Raji (cell line): Measurements from ENCODE around the gene PRR35.

ENCODE experiments used
- POLR2A ChIP-seq: IDR thresholded peaks from 2 replicates; pipeline ENCODE4 v1.6.1; 2011; ENCODE audit warnings: low read depth, low read length, control low read depth; ENCODE audit not compliant: insufficient read depth

PRR35 gene

GRCh38 chr16:563072-563644 is 3.0 kb downstream of the PRR35 start:
- no peak for TF ChIP-seq POLR2A

DNA sequence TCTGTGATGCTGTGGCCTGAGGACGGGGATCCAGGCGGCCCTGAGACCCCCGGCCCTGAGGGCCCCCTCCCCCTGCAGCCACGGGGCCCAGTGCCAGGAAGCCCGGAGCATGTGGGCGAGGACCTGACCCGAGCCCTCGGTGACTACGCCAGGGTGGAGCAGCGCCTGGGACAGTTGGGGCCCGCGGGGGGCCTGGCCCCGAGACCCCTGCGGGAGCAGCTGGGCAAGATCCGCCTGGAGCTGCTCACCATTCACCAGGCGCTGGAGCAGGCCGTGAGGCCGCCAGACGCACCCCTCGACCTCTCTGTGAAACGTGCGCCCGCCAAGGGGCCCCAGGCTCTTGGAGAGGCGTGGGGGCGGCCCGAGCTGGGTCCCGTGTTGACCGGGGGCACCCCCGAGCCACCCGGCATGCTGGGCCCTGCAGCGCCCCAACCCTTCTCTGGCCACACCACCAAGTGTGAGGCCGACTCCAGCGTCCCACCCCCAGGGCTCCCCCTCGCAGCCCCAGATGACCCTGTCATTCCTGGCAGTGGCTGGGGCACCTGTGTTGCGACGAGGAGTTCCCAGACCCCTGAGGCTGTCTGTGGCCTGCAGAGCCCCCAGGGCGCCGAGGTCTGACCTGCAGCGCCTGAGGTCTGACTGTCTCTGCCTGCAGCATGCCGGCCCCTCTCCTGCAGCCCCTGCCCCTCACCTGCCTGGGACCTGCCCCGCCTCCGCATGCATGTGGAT is 4.7 kb downstream of the PRR35 start:
- no peak for TF ChIP-seq POLR2A

DNA sequence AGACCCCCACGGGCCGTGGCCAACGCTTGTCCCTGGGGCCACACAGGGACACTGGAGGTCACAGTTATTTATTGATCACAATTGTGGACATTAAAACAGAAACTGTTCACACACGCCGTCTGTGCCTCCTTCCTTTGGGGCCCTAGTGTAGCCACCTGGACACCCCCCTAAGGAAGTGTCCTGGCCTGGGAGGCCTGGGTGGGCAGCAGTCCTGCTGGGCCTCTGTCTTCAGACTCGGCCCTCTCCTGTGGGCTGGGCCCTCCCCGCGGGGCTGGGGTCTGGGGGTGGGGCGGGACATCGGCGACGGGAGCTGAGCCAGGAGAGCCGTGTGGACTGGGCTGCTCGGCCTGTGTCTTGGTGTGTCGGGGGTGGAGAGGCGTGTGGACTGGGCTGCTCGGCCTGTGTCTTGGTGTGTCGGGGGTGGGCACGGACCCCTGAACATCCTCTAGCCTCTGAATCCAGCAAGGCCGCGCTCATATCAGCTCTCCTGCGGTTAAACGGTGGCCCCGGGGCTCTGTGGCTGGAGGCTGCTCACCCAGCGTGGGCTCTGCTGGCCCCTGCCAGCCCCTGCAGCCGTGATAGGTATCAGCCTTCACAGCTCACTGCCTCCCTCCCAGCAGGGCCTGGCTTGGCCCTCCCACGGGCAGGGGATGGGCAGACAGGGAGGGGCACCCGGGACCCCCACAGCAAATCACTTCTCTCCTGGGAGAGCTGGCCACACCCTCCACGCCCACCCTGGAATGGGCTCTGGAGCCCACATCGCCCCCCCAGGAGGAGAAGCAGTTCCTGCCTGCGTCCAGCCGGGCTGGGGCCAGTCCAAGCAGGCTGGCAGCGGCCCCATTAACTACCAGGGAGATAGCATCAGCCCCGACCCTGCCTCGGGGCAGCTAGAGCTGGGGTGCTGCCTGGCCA is 5.5 kb downstream of the PRR35 start:
- no peak for TF ChIP-seq POLR2A

DNA sequence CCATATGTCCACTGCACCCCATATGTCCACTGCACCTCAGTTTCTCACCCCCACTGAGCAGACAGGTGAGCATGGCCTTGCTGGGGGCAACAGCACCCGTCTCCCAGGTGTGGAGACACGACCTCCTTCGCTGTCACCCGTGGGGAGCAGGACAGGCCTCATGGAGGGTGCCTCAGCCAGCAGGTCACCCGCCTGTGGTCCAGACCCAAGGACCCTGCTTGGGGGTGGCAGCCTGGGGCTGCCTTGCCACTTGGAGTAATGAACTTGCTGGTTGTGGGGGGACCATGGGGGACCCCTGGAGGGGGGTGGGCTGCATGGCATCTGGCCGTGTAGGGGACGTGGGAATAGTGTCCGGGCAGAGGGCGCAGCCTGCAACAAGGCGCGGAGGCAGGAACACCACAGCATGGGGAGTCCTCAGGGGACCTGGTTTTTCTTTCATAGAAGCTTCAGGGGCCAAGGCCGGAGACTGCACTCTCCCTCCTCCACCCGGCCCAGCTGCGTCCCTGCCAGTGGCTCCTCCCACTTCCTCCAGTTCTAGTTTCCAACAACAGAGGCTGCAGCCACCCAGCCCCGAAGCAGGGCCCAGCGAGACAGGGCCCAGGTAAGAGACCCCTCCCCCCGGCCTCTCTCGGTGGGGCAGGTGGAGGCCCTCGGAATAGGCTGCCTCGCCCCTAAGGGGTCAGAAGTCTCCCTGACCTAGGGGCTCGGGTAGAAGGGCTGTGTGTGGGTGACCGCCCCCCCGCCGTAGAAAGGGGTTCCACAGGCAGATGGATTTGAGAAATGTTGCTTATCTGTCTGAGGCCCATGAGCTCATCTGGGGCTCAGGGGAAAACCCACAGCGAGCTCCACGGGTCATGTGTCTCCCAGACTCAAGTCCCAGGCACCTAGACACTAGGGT is 6.5 kb downstream of the PRR35 start, which contains the start of gene NHLRC4:
NHLRC4 (plus strand) TSS at position 531 of the 898 bp plus-strand sequence. CDS start 1,043 bp downstream, outside the sequence.
- TF ChIP-seq POLR2A: peak; percentile 43

DNA sequence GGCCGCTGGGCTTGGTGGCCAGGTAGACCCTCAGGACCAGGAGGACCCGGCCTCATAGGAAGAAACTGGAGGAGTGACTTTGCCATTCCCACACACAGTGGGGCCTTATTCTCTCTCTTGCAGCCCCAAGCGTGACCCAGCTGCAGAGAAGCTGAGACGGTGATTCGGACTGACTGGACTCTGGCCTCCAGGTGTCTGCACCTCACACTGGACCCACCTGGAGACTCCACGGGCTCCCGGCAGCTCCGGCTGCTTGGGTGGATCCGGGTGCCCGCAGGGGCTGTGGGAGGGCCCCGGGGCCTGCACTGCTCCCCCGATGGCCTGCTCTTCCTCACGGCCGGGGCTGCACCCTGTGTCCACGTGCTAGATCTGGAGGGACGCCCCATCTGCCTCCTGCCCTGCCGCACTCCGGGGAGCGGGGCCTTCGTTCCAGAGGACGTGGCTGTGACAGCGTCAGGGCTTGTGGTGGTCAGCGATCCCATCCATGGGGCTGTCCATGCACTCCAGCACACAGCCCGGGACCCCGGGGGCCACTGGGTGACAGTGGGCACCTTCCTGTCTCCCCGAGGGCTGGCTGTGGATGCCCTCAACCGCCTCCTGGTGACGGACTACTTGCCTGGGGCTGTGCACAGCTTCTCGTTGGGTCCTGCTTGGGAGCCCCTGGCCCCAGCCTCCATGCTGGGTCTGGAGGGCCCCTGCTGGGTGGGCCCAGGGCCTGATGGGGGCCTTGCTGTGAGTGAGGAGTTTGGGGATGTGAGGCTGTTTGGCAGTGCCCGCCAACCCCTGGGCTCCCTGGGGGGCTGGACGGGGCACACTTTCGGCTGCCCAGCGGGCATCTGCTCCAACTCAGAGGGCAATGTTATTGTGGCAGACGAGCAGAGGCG is 7.4 kb downstream of the PRR35 start:
- no peak for TF ChIP-seq POLR2A

DNA sequence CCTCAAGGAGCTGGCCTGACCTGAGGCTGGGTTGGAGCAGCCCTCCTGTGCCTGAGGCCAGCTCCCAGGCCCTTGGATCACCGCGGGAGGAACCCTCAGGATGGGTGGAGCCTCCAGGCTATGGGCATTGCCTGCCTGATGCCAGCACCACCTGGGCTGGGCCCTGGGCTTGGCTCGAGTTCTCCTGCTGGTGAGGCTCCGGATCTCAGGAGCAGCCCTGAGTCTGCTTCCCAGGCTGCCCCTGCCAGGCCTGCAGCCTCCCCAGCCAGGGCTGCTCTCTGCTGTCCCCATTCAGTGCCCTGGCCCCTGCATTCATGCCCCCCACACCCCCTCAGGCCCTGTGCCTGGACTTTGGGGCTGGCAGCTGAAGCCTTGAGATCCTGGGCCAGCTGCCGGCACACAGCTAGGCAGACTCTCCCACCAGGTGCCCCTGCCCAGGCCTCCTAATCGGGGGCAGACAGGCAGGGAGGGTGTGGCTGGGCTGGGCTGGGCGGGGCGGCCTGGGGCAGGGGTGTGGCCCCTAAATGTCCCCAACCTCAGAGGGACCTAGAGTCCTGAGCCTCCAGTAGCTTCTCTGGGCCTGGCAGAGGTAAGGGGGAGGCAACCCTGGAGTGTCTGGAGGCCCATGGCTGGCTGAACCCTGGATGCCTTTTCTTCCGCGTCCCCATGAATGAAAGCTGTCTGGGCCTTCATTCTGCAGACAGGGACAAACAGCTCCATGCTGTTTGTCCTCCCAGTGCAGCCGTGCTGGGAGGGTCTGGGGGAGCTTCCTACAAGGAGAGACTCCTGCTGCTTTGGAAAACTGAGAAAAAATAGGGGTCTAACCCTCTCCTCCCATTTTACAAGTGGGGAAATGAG is 8.4 kb downstream of the PRR35 start:
- TF ChIP-seq POLR2A: no peak

DNA sequence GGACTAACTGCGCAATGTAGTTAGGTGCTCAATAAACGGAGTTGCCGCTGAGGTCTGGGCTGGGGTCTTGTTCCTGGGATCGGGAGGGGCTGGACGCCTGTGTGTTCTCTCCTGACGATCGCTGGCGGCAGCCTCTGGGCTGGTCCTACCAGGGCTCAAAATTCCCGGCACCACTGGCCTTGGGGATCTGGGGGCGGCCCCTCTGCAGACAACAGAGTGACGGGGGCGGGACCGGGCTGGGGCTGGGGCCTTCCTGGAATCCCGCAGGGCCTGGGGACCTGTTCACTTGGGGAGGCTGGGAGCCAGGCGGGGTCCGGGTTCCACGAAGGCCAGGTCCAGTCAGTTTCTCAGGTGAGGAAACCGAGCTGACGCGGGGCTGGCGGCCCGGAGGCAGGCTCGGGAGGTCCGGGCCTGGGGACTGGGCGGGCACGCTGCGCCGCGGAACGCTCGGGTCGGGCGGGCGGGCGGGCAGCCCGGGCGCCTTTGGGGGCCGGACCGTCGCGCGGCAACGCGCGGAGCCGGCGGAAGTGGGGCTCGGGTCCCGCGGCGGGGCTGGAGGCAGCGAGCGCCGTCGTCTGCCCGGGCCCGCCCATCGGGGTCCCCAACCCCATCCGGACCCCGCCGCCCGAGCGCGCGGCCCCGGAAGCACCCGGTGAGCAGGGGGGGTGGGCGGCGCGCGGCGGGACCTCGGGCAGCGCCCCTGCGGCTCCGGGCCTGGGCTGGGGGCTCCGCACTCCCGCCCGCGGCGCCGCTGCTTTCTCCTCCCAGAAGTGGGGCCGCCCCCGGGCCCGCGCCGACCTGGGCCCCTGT is 9.5 kb downstream of the PRR35 start, which contains the start of gene PIGQ:
PIGQ (plus strand) TSS at position 524 of the 810 bp plus-strand sequence. CDS start 4,107 bp downstream, outside the sequence.
- peak; percentile 67; the same call in 1 of the 2 replicates for TF ChIP-seq POLR2A

DNA sequence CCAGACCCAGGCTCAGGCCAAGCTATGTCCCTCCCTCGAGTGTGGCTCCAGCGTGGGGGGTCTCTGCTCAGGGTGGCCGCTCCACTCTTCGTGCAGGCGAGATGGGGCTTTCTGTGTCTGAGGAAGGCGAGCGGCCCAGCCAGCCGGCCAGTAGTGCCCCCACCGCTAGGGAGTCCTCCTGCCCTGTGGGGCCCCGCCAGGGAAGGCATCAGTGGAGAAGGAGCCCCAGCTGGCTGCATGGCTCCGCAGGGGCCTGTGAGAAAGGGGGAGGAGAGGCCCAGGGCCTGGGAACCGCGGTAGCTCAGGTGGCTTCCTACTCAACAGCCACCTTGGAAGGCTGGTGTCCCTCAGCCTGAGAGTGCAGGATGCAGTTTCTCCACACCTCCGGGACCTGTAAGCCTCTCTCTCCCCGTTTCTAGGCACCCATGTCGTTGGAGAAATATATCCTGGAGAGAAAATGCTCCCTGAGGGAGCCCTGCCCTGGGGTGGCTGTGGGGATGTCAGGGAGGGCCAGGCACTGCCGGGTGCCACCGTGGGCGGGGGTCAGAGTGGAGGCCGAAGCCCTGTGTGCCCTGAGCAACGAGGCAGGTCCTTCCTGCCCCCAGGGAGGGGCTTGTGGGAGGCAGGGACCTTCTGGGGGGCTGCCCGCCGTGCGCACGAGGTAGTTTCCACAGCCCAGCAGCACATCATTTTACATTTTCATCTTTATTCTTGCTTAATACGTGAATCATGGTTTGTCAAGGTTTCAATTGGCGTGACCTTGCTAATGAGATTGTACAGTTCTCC is 12.9 kb downstream of the PRR35 start:
- TF ChIP-seq POLR2A: no peak

DNA sequence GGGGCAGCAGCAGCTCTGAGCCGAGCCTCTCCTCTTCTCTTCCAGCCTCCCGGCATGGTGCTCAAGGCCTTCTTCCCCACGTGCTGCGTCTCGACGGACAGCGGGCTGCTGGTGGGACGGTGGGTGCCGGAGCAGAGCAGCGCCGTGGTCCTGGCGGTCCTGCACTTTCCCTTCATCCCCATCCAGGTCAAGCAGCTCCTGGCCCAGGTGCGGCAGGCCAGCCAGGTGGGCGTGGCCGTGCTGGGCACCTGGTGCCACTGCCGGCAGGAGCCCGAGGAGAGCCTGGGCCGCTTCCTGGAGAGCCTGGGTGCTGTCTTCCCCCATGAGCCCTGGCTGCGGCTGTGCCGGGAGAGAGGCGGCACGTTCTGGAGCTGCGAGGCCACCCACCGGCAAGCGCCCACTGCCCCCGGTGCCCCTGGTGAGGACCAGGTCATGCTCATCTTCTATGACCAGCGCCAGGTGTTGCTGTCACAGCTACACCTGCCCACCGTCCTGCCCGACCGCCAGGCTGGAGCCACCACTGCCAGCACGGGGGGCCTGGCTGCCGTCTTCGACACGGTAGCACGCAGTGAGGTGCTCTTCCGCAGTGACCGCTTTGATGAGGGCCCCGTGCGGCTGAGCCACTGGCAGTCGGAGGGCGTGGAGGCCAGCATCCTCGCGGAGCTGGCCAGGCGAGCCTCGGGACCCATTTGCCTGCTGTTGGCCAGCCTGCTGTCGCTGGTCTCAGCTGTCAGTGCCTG is 14.0 kb downstream of the PRR35 start:
- no peak for TF ChIP-seq POLR2A
